ENCODE data around the gene ALDH4A1. TPM values are rescaled to one million over a fixed set of nuclear protein-coding genes. Genes with fewer than 3 reads are reported as not detected.

The ALDH4A1 gene, protein sequence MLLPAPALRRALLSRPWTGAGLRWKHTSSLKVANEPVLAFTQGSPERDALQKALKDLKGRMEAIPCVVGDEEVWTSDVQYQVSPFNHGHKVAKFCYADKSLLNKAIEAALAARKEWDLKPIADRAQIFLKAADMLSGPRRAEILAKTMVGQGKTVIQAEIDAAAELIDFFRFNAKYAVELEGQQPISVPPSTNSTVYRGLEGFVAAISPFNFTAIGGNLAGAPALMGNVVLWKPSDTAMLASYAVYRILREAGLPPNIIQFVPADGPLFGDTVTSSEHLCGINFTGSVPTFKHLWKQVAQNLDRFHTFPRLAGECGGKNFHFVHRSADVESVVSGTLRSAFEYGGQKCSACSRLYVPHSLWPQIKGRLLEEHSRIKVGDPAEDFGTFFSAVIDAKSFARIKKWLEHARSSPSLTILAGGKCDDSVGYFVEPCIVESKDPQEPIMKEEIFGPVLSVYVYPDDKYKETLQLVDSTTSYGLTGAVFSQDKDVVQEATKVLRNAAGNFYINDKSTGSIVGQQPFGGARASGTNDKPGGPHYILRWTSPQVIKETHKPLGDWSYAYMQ
- 7.2 to 15.1 TPM (median 14.3 TPM) in 5 replicates for total RNA-seq (2022; extraction: Qiagen RNA extraction; ENCODE audit: low read depth)

DNA sequence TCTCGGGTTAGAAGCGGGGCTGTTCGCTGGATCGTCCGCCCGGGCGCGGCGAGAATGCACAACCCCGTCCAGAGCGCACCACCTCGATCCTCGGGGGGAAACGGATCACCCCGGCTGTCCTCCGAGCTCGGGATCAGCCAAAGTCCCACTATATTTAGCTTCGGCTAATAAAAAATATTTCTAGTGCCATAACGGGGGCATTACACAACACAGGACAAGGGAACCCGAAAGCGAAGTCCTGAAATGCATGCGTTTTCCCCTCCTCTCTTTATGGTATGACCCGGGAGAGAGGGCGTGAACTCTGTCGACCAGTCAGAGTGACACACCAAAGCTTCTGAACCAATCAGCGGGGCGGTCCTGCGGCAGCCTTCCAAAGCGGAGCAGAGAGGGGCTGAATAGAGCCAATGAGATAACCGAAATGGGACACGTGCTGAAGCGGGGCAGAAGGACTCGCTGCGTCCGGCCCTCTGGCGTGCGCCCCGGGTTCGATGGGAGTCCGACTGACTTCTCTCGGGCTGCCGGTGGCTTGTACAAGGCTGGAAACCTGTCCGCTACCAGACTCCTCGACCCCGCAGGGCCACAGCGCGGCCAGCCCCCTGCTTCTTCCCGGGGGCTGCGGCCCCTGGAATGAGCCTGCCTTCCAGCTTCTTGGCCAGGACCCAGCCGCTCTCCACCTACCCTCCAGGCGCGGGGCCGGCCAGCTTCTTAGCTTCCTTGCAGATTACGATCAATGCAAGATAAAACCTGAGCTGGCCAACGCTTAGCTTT lies at the start of gene ALDH4A1:
ALDH4A1 (minus strand) TSS at position 33 of the 768 bp plus-strand sequence; CDS start at position 1, 32 bp downstream.

DNA sequence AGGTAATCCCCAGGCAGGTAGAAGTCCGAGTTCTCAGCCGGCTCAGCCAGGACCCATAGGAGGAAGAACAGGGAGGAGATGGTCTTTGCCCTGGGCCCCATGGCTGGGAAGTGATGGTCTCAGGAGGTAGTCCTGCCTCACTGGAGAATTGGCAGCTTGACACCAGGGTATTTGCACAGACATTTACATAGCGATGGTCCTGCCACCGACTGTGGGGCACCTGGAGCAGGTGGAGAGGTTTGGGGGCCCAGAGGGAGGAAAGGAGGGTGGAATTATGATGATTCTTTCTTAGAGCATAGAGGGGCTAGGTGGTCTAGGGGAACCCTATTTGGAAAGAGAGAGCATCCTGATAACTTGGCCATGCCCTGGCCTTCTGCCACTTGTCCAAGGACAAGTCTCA lies 42.8 kb downstream of the ALDH4A1 start, which contains the start of gene TAS1R2:
TAS1R2 (minus strand) TSS at position 101 of the 400 bp plus-strand sequence; CDS start at position 101, 0 bp downstream.

Other genes starting within 250 kb of the ALDH4A1 start
- not detected in 5 replicates for gene TAS1R2, start 42.9 kb downstream of the ALDH4A1 start, total RNA-seq (2022; extraction: Qiagen RNA extraction; ENCODE audit: low read depth)
- gene IFFO2, start 54.1 kb upstream of the ALDH4A1 start, total RNA-seq (2022; extraction: Qiagen RNA extraction; ENCODE audit: low read depth), result 6.5 to 13.5 TPM (median 12.7 TPM) in 5 replicates